Astrocyte of the cerebellum (primary cell): ENCODE measurements around the gene NES.

Experiments used
- DNase-seq: peaks from one replicate; pipeline ENCODE4 v3.0.0-alpha.2; 2011; ENCODE audit warnings: low read depth
- H3K4me3 ChIP-seq: 2 replicates; pipeline ENCODE4 v1.5.1; 2011; ENCODE audit warnings: mild to moderate bottlenecking, low read depth, low read length, moderate library complexity
- CTCF ChIP-seq: IDR thresholded peaks from 2 replicates; pipeline ENCODE4 v1.5.1; 2012; ENCODE audit warnings: low read length, low read depth, moderate library complexity, mild to moderate bottlenecking; ENCODE audit errors: missing control alignments
- in situ Hi-C: cut with HindIII; loops from 2 replicates; pipeline ENCODE4 v1.10.0; 2017; ENCODE audit warnings: low sequenced_read_pairs

NES gene

GRCh38 chr1:156704166-156704711 lies 27.0 kb upstream of the NES start:
- no peak for TF ChIP-seq CTCF
- peak overlapping the region; percentile 32 for H3K4me3 ChIP-seq
- in situ Hi-C loops, result no loop called here
- DNase-seq, result no peak

DNA sequence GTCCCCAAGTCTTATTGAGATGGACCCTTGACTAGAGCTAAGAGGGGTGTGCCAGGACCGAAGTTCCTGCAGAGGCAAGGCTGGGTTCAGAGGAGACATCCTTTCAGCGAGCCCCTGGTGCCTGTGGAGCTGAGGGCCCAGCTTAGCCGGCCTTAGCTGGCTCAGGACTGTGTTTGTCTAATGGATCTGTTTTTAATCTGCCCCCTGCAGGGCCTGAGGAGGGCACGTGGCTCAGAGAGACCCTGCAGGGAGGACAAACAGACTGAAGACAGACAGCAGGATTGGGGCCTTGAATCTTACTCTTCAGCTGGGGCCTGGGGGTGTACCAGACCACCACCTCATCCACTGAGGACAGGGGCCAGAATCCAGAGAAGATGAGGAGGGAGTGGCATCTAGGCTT lies 26.5 kb upstream of the NES start:
- in situ Hi-C loops, result no loop called here
- H3K4me3 ChIP-seq, result no peak overlapping the region
- no peak for TF ChIP-seq CTCF

DNA sequence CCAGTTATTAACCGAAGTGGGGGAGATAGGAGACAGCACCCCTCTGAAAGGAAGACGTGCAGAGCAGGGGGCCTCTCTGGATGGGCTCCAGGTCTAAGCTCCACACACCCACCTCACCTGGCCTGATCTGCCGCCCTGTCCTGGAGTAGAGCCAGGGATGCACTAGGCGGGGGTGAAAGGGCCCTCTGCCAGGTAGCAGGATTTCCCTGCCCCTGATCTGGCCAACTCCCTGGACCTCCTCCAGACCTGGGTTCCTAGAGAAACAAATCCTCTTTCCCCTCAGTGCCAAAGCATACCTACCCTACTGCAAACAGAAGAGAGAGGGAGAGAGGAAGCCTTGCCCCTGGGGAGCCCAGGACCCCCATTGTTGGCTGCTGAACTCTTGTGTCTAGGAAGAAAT lies 26.1 kb upstream of the NES start:
- in situ Hi-C loops, result no loop called here
- H3K4me3 ChIP-seq, result no peak overlapping the region
- no peak for DNase-seq

More for the DNA sequence above, 26.5 kb upstream of the NES start:
- no peak for DNase-seq

DNA sequence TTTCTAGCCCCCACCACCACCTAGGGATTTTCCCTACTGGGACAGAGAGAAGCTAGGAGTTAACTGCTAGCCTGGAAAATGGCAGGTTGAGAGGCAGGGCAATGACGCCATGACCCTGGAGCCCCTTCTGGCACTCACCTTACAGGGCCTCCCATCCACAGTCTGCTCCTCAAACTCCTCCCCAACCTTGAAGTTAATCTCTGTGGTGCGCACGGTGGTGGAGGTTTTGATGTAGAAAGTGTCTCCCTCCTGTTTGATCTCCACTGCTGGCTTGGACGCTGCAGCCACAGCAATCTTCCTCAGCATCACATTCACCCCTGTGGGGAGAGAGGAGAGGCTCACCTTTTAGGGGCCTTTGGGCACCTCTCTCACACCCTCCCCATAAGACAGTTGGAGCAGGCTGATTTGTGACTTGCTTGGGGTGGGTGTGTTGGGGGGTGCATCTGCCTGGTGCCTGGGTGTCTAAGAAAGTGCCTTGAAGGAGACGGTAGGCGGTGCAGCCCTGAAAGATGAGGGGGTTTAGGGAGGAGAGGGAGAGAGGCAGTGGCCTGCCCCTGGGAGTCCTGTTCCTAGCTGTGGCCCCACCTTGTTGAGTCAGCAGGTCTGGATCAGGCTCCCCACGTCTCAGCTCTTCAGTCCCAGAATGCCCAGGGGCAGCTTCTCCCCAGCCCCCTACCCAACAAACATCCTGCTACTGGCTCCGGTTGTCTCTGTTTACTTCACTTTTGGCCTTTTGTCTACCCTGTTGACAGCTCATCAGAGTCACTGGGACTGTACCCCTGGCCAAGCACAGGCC lies 23.7 kb upstream of the NES start:
- no peak for DNase-seq
- no peak overlapping the region for H3K4me3 ChIP-seq
- TF ChIP-seq CTCF, result no peak
- in situ Hi-C loops, result no loop called here

More for the DNA sequence above, 26.1 kb upstream of the NES start:
- no peak for TF ChIP-seq CTCF

GRCh38 chr1:156698995-156699394 lies 21.8 kb upstream of the NES start:
- no peak for DNase-seq
- TF ChIP-seq CTCF, result no peak
- no peak overlapping the region for H3K4me3 ChIP-seq
- in situ Hi-C loops, result no loop called here

GRCh38 chr1:156697481-156697880 lies 20.3 kb upstream of the NES start:
- no peak for DNase-seq
- H3K4me3 ChIP-seq, result no peak overlapping the region
- in situ Hi-C loops, result no loop called here
- no peak for TF ChIP-seq CTCF
